ENCODE data around the gene WDR64.

The WDR64 gene

DNA sequence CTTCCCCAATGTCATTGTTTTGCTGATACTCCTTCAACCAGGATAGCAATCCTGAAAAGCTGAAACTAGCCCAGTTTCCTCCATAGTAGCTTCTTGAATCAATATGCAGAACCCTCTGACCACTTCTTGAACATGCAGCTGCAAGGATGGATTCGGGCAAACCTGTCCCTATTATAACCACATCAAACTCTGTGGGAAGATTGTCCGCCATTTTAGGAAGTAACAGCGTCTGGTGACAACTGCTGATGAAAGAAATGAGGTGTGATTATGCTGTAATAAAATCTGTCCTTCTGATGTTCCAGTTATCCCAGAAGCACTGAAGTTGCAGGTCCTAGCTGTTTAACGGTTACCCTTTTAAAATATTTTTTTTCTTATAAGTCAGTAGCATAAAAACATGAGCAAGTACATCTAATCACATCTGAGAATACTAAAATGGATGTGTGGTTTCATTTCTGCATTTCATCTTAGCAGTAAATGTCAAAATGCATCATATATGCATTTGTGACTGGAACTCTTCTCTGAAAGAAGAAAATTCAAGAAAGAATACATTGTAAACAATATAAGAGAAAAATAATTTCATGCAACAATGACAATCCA, 16.4 kb upstream of the WDR64 start:
- Histone ChIP-seq H3K4me1 (ENCODE audit: control insufficient read depth, low read depth, low read length) (peaks cover 25% of the 10 kb centered on the region), H3K27ac (ENCODE audit: low read length) (no peak overlapping the region), H3K36me3 (ENCODE audit: control insufficient read depth, low read depth, low read length) (peaks cover 22% of the 10 kb centered on the region), H3K4me3 (ENCODE audit: low read length) (no peak overlapping the region), H3K9ac (ENCODE audit: low read length) (no peak overlapping the region), H3K27me3 (ENCODE audit: control insufficient read depth, insufficient read depth, low read length) (no peaks in the 10 kb centered on the region), H3K9me3 (ENCODE audit: control insufficient read depth, low read depth, low read length) (no peaks in the 10 kb centered on the region)

DNA sequence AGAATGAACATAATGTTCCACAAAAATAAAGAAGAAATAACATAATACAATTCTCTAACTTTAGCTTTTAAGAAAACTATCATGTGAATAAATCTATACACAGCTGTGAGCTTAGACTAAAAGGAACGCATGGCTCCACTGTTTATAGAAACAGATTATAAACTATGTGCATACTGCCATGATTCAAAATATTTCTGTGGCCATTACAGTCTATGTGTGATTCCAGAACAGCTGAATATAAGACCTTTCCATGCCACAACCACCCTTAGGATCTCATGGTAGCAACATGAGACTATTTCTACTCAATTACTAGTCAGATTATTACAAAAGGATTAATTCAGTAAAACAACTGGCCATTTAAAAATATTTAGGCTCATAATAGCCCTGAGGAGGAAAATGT, 15.8 kb upstream of the WDR64 start:
- Histone ChIP-seq H3K27me3 (ENCODE audit: control insufficient read depth, insufficient read depth, low read length) (no peaks in the 10 kb centered on the region), H3K27ac (ENCODE audit: low read length) (no peak overlapping the region), H3K4me3 (ENCODE audit: low read length) (no peak overlapping the region), H3K36me3 (ENCODE audit: control insufficient read depth, low read depth, low read length) (peaks cover 22% of the 10 kb centered on the region), H3K9me3 (ENCODE audit: control insufficient read depth, low read depth, low read length) (no peaks in the 10 kb centered on the region), H3K4me1 (ENCODE audit: control insufficient read depth, low read depth, low read length) (peaks cover 25% of the 10 kb centered on the region), H3K9ac (ENCODE audit: low read length) (no peak overlapping the region)

DNA sequence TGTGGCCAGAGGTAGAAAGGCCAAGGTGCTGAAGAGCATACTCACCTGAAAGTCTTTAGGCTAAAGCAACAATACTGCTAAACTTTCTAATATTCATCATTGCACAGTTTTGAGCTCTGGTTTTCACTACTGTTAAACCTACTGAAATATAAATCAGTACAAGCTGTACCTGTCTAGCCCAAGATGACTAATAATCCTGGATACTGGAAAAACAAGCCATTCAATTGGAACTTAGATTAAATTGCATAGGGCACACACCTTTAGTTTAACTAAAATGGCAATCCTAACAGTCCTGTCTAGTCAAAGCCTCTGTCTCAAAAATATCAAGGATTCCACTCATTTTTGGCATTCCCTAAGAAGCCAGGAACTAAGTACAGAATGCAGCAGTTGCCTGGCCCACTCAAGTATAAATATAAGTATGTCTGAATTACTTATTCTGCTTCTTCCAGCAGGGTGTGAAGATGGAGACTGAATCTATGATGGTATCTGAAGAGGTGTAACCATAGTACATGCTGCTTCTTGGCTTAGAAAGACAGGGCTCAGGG, 15.0 kb upstream of the WDR64 start:
- Histone ChIP-seq H3K27ac (ENCODE audit: low read length) (no peak overlapping the region), H3K9me3 (ENCODE audit: control insufficient read depth, low read depth, low read length) (no peaks in the 10 kb centered on the region), H3K27me3 (ENCODE audit: control insufficient read depth, insufficient read depth, low read length) (no peaks in the 10 kb centered on the region), H3K4me3 (ENCODE audit: low read length) (peak overlapping the region; percentile 94), H3K9ac (ENCODE audit: low read length) (no peak overlapping the region), H3K36me3 (ENCODE audit: control insufficient read depth, low read depth, low read length) (peaks cover 20% of the 10 kb centered on the region), H3K4me1 (ENCODE audit: control insufficient read depth, low read depth, low read length) (peaks cover 19% of the 10 kb centered on the region)

DNA sequence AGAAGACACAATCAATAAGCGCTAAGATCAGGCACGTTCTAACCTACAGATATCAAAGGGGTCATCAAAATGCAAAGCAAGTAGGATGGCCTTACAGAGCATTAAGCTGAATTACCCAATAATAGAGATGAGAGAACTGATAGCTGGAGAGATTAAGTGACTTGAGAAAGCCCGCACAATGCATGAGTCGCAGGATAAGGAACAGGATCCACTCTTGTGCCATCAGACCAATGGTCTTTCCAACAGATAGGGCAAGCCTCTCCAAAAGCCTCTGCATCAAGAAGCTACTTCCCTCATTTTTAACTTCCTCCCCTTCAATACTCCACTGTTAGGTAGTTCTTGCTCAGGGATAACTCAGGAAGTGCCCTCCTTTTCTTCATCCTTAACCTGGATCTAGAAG, 14.5 kb upstream of the WDR64 start:
- Histone ChIP-seq H3K9me3 (ENCODE audit: control insufficient read depth, low read depth, low read length) (no peaks in the 10 kb centered on the region), H3K4me1 (ENCODE audit: control insufficient read depth, low read depth, low read length) (peaks cover 15% of the 10 kb centered on the region), H3K27ac (ENCODE audit: low read length) (no peak overlapping the region), H3K27me3 (ENCODE audit: control insufficient read depth, insufficient read depth, low read length) (no peaks in the 10 kb centered on the region), H3K4me3 (ENCODE audit: low read length) (peak overlapping the region; percentile 94), H3K9ac (ENCODE audit: low read length) (no peak overlapping the region), H3K36me3 (ENCODE audit: control insufficient read depth, low read depth, low read length) (peaks cover 17% of the 10 kb centered on the region)

DNA sequence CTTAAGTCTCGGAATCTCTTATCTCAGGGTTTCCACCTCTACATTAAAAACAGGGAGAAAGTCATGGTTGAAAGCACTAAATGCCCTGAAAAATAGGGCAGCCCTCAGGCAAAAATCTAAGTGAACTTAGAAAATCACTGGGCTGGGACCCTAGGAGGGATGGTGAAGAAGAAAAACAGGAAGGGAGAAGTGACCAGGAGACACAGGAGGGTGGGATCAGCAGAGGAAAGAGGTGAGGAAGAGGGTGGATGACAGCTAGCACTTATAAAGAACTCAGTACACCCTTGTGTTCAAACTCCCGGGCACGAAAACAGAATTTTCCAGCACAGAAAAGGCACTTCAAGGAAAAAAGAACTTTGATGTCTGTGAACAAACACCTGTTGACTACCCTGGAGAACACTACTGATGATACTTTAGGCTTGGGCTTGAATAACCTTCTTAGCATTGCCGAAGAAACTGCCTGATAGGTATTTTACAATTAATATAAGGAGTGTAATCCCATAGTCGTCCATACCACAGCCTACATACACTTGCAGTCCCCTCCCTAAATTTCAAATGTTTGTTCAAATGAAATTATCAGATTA, 13.9 kb upstream of the WDR64 start:
- Histone ChIP-seq H3K27me3 (ENCODE audit: control insufficient read depth, insufficient read depth, low read length) (no peaks in the 10 kb centered on the region), H3K27ac (ENCODE audit: low read length) (no peak overlapping the region), H3K4me3 (ENCODE audit: low read length) (peak overlapping the region; percentile 94), H3K4me1 (ENCODE audit: control insufficient read depth, low read depth, low read length) (peaks cover 15% of the 10 kb centered on the region), H3K36me3 (ENCODE audit: control insufficient read depth, low read depth, low read length) (peaks cover 17% of the 10 kb centered on the region), H3K9me3 (ENCODE audit: control insufficient read depth, low read depth, low read length) (no peaks in the 10 kb centered on the region), H3K9ac (ENCODE audit: low read length) (peak overlapping the region; percentile 88)

DNA sequence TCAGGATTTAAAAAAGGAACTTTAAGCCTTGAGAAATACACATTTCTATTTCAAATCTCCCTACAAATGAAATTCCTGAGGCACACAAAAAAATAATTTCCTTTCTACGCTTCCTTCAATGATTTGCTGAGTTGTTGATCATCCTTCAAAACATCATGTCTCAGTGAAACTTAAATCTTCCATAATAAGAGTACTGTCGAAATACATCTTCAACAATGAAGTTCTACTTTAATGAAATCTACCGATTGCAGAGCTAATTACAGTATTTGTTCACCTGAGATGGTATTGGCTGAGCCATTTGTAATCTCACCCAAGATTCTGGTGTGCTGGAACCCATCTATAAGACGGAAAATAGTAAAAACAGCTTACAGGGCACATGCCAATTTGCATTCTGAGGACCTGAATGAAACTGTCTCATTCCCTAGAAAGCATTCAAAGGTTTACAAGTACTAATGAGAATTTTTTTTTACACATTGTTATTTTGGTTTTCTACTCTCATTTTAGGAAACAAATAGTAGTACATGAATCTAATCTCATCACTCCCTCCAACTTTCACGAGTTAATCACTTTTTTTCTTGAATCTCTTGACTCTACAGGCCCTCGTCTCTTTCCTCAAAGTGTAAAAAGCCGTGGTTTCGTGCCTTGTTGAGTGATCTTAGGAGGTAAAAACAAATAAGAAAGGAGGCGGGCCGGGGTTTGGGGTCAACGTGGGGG, 13.0 kb upstream of the WDR64 start:
- Histone ChIP-seq H3K27ac (ENCODE audit: low read length) (no peak overlapping the region), H3K4me3 (ENCODE audit: low read length) (peak overlapping the region; percentile 94), H3K27me3 (ENCODE audit: control insufficient read depth, insufficient read depth, low read length) (no peaks in the 10 kb centered on the region), H3K9ac (ENCODE audit: low read length) (peak overlapping the region; percentile 88), H3K9me3 (ENCODE audit: control insufficient read depth, low read depth, low read length) (no peaks in the 10 kb centered on the region), H3K4me1 (ENCODE audit: control insufficient read depth, low read depth, low read length) (peaks cover 15% of the 10 kb centered on the region), H3K36me3 (ENCODE audit: control insufficient read depth, low read depth, low read length) (peaks cover 17% of the 10 kb centered on the region)

DNA sequence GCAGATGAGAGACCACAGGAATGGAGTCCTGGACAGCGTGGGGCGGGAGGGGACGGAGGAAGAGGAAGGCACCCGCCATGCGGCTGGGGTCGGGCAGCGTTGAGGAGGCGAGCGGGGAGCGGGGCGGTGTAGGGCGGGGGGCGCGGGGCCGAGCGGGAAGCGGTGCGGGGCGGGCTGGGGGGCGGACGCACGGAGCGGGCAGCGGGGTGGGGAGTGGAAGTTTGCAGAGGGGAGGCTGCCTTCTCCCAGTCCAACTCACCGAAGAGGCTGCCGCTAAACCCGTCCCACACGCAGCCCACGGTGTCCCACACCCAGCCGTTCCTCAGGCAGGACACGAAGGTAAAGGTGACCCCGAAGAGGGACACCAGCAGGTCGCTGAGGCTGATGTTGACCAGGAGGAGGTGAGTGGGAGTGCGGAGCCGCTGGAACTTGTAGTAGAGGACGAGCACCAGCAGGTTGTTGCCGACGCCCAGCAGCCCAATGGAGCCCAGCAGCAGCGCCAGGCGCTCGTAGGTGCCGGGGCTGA, 12.4 kb upstream of the WDR64 start:
- Histone ChIP-seq H3K4me1 (ENCODE audit: control insufficient read depth, low read depth, low read length) (peaks cover 15% of the 10 kb centered on the region), H3K4me3 (ENCODE audit: low read length) (peak overlapping the region; percentile 94), H3K27me3 (ENCODE audit: control insufficient read depth, insufficient read depth, low read length) (no peaks in the 10 kb centered on the region), H3K9ac (ENCODE audit: low read length) (peak overlapping the region; percentile 88), H3K27ac (ENCODE audit: low read length) (peak overlapping the region; percentile 54), H3K36me3 (ENCODE audit: control insufficient read depth, low read depth, low read length) (peaks cover 14% of the 10 kb centered on the region), H3K9me3 (ENCODE audit: control insufficient read depth, low read depth, low read length) (no peaks in the 10 kb centered on the region)

DNA sequence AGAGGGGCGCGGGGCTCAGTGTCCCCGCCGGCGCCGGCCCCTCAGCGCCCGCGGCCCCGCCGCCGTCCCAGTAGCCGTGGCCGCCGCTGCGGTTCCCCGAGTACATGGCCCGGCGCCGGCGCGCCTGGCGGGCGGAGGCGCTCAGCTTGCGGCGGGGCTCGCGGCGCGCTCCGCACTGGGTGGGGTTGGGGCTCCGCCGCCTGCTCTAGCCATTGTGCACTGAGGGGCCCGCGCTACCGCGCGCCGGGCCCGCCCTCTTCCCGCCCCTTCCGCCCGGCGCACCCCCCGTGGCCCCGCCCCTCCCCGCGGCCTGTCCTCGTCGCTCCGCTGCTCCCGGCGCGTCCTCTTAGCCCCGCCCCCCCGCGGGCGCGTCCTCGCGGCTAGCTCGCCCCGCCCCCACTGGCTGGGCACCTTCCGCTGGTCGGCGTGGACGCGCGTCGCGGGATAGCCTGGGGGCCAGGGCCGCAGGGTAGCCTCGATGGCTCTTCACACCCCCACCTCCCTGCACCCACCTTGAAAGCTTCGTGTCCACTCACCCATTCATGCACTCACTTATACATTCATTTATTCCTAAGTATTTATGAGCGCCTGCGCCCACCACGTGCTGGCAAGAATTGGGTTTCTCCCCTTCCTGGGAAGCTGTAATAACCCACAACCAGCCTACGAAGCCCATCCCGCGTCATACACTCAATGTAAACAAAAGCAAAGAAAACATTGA, 11.8 kb upstream of the WDR64 start, which contains the start of the genes CHML and OPN3:
Gene CHML (minus strand): TSS at position 221 of the 718 bp plus-strand sequence. CDS start 4,603 bp downstream, outside the sequence.
Gene OPN3 (minus strand): TSS at position 221 of the 718 bp plus-strand sequence. CDS start 115 bp downstream, at position 106.
- Histone ChIP-seq H3K27ac (ENCODE audit: low read length) (peak within 1 kb of the TSS; percentile 54), H3K27me3 (ENCODE audit: control insufficient read depth, insufficient read depth, low read length) (no peaks in the 10 kb centered on the region), H3K36me3 (ENCODE audit: control insufficient read depth, low read depth, low read length) (peaks cover 8% of the 10 kb centered on the region), H3K9me3 (ENCODE audit: control insufficient read depth, low read depth, low read length) (no peaks in the 10 kb centered on the region), H3K4me3 (ENCODE audit: low read length) (peak within 1 kb of the TSS; percentile 94), H3K4me1 (ENCODE audit: control insufficient read depth, low read depth, low read length) (peaks cover 15% of the 10 kb centered on the region), H3K9ac (ENCODE audit: low read length) (peak within 1 kb of the TSS; percentile 88)

DNA sequence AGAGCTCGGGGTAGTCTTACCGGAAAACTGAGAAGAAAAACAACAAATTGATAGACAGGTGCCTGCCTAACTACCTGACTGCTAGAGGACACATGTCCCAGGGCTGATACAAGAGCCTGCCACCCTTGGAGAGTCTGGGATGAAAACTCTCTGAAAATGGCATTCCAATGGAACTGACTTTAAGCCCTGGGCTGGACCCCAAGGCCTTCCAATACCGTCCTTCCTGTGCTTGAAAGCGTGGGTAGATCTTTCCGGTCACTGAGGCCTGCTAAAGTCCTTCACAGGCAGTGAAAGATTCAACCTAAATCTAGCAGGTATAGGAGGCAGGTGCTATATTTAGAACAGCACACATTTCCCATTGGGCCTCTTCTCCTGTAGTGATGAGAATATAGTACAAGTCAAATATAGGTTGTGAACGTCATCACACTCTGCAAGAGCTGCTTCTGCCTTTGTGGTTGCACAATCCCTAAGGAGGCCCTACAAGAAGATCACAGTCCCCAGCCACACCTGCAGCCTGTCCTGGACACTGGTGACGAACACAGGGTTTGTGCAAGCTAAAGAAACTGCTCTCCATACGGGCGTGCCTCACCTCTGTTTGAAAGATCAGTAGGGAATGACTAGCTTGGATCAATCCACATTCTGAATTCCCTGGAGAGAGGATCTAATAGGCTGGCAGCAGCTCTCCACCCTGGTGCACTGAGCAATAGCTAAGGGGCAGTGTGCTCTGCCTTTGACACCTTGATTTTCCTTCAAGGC, 11.0 kb upstream of the WDR64 start:
- Histone ChIP-seq H3K27ac (ENCODE audit: low read length) (no peak overlapping the region), H3K9ac (ENCODE audit: low read length) (no peak overlapping the region)

DNA sequence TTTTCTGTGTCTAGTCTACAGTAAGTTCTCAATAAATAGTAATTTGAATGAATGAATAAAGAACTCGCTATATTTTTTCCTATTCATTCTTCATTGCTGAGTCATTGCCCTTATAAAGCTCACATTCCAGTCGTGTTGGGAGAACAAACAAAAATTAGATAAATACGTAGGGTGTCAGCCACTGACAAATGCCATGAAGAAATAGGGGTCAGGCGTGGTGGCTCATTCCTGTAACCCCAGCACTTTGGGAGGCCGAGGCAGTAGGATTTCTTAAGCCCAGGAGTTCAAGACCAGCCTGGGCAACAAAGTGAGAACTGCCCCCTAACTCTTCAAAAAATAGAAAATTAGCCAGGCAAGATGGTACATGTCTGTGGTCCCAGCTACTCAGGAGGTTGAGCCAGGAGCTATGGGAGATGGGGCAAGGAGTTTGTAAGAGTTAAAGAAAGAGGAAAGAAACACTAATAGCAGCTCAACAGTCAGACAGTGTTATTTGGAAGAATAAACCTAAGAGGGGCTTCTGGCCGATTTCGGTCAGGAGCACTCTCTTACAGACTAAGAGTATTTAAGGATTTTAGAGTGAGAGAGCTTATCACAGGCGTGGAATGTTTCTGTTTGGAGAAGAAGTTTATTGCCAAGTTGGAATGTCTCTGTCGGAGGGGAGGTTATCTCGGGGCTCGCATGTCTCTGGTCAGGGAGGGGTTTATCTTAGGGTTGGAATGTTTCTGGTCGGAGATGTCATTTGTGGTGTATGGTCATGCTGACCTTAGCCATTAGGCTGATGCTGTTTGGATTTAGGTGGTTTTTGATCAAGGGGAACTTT, 10.1 kb upstream of the WDR64 start:
- Histone ChIP-seq H3K9me3 (ENCODE audit: control insufficient read depth, low read depth, low read length) (no peaks in the 10 kb centered on the region), H3K36me3 (ENCODE audit: control insufficient read depth, low read depth, low read length) (no peaks in the 10 kb centered on the region), H3K27ac (ENCODE audit: low read length) (no peak overlapping the region), H3K27me3 (ENCODE audit: control insufficient read depth, insufficient read depth, low read length) (no peaks in the 10 kb centered on the region), H3K4me1 (ENCODE audit: control insufficient read depth, low read depth, low read length) (peaks cover 14% of the 10 kb centered on the region), H3K4me3 (ENCODE audit: low read length) (no peak overlapping the region), H3K9ac (ENCODE audit: low read length) (no peak overlapping the region)

More for the DNA sequence above, 11.0 kb upstream of the WDR64 start:
- Histone ChIP-seq H3K9me3 (ENCODE audit: control insufficient read depth, low read depth, low read length) (no peaks in the 10 kb centered on the region), H3K4me1 (ENCODE audit: control insufficient read depth, low read depth, low read length) (peaks cover 15% of the 10 kb centered on the region), H3K4me3 (ENCODE audit: low read length) (peak overlapping the region; percentile 48), H3K27me3 (ENCODE audit: control insufficient read depth, insufficient read depth, low read length) (no peaks in the 10 kb centered on the region), H3K36me3 (ENCODE audit: control insufficient read depth, low read depth, low read length) (peaks cover 3% of the 10 kb centered on the region)

Data from iPS-18a (cell line).